RKO (cell line): ENCODE data around the gene TGFBR3L.
"Not testable (repeated sequence)": the region's sequence is repeated elsewhere in the genome, so short reads cannot be mapped to it uniquely, and the experiment has no call there.

Experiments used
- DNase-seq: peaks from one replicate; pipeline ENCODE4 v3.0.0-alpha.2; 2016; ENCODE audit warnings: low spot score

Gene TGFBR3L

GRCh38 chr19:7917267-7918061 is 2.8 kb downstream of the TGFBR3L start:
- DNase-seq = no peak

DNA sequence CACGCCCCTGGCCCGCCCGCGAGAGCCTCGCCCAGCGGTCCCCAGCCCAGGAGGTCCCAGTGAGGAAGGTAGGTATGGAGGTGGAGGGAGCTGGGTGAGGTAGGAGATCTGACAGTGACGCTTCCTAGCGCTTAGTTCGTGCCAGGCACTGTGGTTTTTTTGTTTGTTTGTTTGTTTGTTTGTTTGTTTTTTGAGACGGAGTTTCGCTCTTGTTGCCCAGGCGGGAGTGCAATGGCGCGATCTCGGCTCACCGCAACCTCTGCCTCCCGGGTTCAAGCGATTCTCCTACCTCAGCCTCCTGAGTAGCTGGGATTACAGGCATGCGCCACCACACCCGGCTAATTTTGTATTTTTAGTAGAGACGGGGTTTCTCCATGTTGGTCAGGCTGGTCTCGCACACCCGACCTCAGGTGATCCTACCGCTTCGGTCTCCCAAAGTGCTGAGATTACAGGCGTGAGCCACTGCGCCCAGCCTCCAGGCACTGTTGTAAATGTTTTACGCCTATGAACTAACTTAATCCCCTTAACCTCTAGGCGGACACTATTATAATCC is 3.5 kb downstream of the TGFBR3L start:
- DNase-seq = not testable (repeated sequence)

- no peak for DNase-seq
Observed at GRCh38 chr19:7918615-7919421, 4.2 kb downstream of the TGFBR3L start.

DNA sequence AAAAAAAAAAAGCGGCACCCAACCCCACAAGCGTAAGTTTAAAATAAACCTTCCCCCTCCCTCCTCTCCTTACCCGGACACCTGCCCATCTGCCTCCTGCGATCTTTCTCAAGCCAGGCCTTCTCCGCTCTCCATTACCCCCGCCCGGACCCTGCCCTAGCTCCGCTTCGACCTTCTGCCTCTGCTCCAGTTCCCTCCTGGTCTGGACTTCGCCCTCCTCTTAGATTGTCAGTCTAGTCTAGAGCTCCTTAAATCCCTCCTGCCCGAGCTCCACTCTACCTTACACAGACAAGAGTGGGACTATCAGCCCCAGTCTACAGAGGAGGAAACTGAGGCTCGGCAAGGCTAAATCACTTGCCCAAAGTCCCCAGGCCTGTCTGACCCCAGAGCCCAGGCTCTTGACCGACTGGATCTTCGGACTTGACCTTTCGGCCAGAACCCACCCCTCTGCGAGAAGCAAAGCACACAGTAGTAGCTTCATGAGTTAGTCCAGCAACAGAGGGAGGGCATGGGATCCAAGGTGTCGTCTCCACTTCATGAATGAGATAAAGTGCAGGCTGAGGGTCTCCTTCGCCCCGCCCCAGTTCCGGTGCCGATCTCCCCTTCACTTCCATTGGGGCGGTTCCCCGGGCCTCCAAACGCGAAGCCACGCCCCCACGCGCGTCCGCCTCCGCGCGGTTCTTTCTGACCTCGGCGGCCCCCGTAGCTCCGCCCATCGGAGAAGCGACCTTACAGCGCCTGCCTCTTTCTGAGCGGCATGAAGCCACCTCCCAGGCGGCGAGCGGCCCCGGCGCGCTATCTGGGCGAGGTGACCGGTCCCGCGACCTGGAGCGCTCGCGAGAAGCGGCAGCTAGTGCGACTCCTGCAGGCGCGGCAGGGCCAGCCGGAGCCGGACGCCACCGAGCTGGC is 5.2 kb downstream of the TGFBR3L start, which contains the start of gene SNAPC2:
Gene SNAPC2, plus strand, starts transcription at position 729 of the 909 bp plus-strand sequence. Its CDS starts 29 bp downstream, at position 758.
- DNase-seq = peak; percentile 93

DNA sequence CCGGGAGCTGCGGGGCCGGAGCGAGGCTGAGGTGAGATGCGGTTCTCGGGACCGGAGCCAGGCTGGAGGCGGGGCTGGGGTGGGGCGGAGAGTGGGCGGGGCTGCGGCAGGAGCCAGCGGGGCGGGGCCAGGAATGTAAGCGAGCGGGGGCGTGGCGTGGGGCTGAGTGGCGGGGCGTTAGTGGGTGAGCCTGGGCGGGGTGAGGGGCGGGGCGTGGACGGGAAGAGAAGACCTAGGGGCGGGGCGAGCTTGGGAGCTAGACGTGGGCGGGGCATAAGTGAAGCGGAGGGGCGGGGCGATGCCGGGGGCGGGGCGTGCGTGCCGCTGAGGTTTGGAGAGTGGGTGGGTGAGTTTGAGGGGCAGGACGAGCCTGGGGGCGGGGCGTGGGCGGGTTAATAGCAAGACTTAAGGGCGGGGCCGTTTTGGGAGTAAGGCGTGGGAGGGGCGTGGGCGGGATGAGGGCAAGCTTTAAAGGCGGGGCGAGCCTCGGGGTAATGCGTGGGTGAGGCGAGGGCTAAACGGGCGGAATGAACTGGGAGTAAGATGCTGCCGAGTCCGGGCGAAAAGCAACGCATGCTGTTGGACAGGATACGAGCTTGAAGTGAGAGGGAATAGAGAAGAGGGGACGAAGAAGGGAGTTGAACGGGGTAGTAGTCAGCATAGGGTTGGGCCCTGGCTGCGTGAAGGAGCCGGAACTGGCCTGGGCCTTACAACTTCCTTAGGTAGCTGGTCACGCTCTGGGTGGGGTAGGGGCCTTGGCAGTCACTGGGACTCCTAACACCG is 6.1 kb downstream of the TGFBR3L start:
- DNase-seq = peak; percentile 95

DNA sequence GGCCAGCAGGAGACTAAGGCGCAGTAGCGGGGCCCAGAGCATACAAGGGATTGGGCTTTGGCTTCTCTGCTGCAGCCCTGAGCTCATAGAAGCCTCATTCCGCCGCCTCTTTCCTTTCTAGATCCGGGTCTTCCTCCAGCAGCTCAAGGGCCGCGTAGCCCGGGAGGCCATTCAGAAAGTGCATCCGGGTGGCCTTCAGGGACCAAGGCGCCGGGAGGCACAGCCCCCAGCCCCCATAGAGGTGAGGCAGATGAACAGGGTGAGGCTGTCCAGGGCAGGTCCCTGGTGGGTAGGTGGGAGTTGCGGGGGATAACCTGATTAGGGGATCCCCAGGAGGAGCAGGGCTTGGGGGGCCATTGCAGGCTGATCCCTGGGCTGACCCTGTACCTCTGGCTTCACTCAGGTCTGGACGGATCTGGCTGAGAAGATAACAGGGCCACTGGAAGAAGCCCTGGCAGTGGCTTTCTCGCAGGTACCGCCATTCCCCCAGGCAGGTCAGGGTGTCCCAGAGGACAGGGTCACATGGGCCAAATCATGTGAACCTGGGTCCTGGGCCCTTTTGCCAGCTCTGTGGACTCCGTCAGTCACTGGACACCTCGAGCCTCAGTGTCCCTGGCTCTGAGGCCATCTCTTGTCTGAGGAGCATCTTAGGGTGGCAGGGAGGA is 6.8 kb downstream of the TGFBR3L start:
- no peak for DNase-seq

DNA sequence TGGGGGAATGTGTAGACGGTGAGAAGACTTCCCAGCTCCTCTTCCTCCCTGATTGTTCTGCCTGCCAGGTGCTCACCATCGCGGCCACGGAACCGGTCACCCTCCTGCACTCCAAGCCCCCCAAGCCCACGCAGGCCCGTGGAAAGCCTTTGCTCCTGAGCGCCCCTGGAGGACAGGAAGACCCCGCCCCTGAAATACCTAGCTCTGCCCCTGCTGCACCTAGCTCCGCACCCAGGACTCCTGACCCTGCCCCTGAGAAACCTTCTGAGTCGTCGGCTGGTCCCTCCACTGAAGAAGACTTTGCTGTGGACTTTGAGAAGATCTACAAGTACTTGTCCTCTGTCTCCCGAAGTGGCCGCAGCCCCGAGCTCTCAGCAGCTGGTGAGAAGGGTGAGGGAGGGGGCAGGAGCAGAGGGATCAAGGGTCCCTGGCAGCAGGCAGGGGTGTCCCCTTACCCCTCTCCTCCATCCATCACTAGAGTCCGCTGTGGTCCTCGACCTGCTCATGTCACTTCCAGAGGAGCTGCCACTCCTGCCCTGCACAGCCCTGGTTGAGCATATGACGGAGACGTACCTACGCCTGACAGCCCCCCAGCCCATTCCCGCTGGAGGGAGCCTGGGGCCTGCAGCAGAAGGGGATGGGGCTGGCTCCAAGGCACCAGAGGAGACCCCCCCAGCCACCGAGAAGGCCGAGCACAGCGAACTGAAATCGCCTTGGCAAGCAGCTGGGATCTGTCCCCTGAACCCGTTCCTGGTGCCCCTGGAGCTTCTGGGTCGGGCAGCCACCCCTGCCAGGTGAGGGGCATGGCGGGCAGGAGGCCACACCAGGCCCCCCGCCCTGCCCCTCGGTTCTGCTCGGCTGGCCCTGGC is 7.6 kb downstream of the TGFBR3L start:
- DNase-seq = no peak

GRCh38 chr19:7922836-7923195 is 8.2 kb downstream of the TGFBR3L start:
- no peak for DNase-seq

- DNase-seq = no peak
Observed at GRCh38 chr19:7923295-7924191, 8.9 kb downstream of the TGFBR3L start.

- DNase-seq = no peak
Observed at GRCh38 chr19:7924241-7924640, 9.6 kb downstream of the TGFBR3L start.

DNA sequence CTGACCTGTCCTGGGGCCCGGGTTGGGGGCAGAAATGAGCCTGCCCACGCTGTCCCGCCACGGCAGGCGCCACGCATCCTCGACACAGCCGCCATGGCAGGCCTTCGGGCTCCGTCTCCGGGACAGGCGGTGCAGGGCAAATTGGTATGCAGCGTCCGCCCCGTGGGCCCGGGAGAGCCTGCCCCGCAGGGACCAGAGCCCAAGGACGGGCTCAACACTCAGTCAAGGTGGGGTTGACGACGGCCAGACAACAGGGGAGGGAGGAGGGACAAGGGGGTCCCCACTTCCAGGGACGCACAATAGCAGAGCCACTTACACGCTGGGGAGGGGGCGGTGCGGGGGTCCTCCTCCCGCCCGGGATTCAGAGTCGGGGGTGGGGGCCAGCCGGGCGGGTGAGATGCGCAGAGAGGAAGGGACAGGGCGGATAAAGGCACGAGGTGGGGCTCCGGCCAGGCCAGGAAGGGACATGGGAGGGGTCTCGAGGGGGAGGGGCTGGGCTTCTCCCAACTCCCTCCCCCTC is 10.1 kb downstream of the TGFBR3L start:
- DNase-seq = no peak

DNA sequence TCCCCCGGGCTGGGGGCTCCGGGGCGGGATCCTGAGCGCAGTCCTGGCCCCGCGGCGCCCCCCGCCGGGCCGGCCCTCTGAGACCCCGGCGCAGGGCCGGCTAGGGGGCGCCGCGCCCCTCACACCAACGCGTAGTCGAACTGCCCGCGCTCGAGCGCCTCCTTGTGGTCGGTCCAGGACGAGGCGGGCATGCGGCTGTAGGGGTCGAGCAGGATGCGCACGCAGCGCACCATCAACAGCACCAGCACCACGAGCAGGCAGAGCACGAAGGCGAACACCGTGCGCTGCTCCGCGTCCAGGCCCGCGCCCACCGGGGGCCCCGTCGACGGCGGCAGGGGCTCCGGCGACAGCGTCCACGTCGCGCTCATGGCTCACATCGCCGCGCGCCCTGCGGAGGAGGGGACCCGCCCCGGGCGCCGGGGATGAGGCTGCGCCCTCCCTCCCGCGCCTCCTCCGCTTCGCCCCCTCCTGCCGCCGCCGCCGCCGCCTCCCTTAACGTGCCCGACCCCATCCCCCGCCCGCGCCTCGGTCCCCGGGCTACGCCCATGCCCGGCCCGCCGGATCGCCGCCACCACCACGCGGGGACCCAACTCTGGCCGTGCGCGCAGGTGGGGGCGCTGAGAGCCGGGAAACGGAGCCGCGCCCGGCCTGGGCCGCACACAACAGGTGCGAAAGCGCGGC is 10.7 kb downstream of the TGFBR3L start:
- peak; percentile 81 for DNase-seq

- DNase-seq = peak; percentile 66
Observed at GRCh38 chr19:7926021-7926726, 11.5 kb downstream of the TGFBR3L start, which contains the start of gene CTXN1. TSS of gene CTXN1 (minus strand) at chr19:7926135. CDS start at chr19:7925538, 597 bp downstream.

DNA sequence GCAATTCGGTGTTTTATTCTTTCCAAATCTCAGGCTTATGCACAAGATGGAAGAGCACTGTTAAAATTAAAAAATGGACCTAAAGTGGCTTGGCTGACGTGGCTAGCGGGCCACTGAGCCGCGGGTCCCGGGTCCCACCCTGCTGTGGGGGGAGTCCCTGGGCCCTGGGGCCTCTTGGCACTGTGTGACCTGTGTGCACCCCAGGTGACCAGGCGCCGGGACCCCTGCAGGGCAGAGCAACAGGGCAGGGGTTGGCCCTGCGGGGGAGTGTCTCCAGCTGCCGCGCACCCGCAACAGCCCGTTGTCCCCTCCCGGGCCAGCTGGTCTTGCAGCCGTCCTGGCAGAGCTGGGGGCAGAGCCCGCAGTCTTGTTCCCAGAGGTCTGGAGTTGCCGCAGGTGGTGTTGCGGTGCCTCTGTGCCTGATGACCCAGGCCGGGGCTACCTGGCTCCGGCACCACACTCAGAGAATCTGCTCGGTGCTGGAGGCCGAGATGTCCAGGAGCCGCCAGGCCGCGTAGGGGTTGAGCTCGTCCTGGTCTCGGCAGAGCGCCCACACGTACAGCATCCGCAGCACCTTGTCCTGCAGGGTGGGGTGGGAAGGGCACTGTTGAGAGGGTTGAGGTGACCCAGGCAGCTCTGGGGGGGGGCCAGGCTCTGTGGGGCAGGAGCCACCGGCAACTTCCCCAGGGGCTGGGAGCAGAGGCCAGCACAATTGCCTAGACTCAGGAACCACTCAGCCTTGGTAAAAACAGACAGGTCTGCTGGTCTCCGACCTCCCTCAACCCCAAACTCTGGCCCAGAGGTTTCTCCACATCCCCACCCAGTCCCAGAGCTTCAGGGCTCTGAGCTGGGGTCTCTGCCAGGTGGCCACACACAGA is 12.3 kb downstream of the TGFBR3L start:
- no peak for DNase-seq

GRCh38 chr19:7927605-7928333 is 13.1 kb downstream of the TGFBR3L start:
- DNase-seq = no peak
